Spleen (tissue), 11 donors: ENCODE results near the gene SPIN3. TPM values are rescaled to one million over a fixed set of nuclear protein-coding genes. Genes with fewer than 3 reads are reported as not detected.
"Not testable (repeated sequence)": the region's sequence is repeated elsewhere in the genome, so short reads cannot be mapped to it uniquely, and the experiment has no call there.

ENCODE experiments used
- DNase-seq: peaks from one replicate; pipeline ENCODE4 v3.0.0-alpha.2; 2020
- H3K27ac ChIP-seq, 8 donors: fragments of 200-600 bp; sonication (generic) in 7 of 8; 1 replicate in 4 of 8; 2 replicates in 4 of 8; pipeline versions ENCODE4 v1.5.0 to v1.8.0; 2016 to 2021; ENCODE audit warnings: inconsistent platforms in 4 of 8, mild to moderate bottlenecking in 4 of 8, moderate library complexity in 1 of 8
- H3K27me3 ChIP-seq, 7 donors: fragments of 200-600 bp; sonication (generic) in 6 of 7; replicated peaks in 1 of 7; 1 replicate in 4 of 7; 2 replicates in 3 of 7; pipeline versions ENCODE4 v1.5.0 to v1.8.0; 2016 to 2021; ENCODE audit warnings: inconsistent platforms in 3 of 7, mild to moderate bottlenecking in 1 of 7
- H3K36me3 ChIP-seq, 6 donors: fragments of 200-600 bp; sonication (generic) in 5 of 6; 1 replicate in 4 of 6; 2 replicates in 2 of 6; pipeline versions ENCODE4 v1.5.0 to v1.8.0; 2016 to 2021; ENCODE audit warnings: inconsistent platforms in 2 of 6
- H3K4me1 ChIP-seq, 6 donors: fragments of 200-600 bp; sonication (generic) in 5 of 6; 1 replicate in 3 of 6; 2 replicates in 3 of 6; pipeline versions ENCODE4 v1.5.0 to v1.8.0; 2016 to 2021; ENCODE audit warnings: inconsistent platforms in 3 of 6
- H3K4me3 ChIP-seq, 8 donors: fragments of 200-600 bp; sonication (generic) in 7 of 8; 1 replicate in 4 of 8; 2 replicates in 4 of 8; pipeline versions ENCODE4 v1.5.0 to v1.8.0; 2016 to 2021; ENCODE audit warnings: inconsistent platforms in 4 of 8, mild to moderate bottlenecking in 4 of 8, moderate library complexity in 2 of 8
- H3K9me3 ChIP-seq, 8 donors: fragments of 200-600 bp; sonication (generic) in 7 of 8; 1 replicate in 4 of 8; 2 replicates in 4 of 8; pipeline versions ENCODE4 v1.5.0 to v1.8.0; 2016 to 2021; ENCODE audit warnings: inconsistent platforms in 4 of 8
- CTCF ChIP-seq, 11 experiments: fragments of 200-600 bp in 7 of 11; fragments of 450-650 bp in 4 of 11; sonication (generic) in 4 of 11; IDR thresholded peaks in 8 of 11; conservative IDR thresholded peaks in 3 of 11; 1 replicate in 7 of 11; 2 replicates in 4 of 11; pipeline versions ENCODE4 v1.4.0 to v1.8.0; 2016 to 2021; ENCODE audit warnings: antibody characterized with exemption in 11 of 11, inconsistent platforms in 4 of 11, mild to moderate bottlenecking in 1 of 11
- POLR2A ChIP-seq, 3 donors: fragments of 450-650 bp; IDR thresholded peaks; one replicate each; pipeline ENCODE4 v1.5.1; 2017; ENCODE audit warnings: antibody characterized with exemption in 3 of 3, mild to moderate bottlenecking in 1 of 3
- POLR2AphosphoS5 ChIP-seq, 3 donors: sonication (generic); formaldehyde crosslinking; IDR thresholded peaks; one replicate each; pipeline ENCODE4 v1.5.1; 2017; ENCODE audit warnings: antibody characterized with exemption in 3 of 3
- WGBS, 5 donors: extraction: QIAGEN DNeasy Blood & Tissue Kit in 3 of 5; methylation state at CpG; one replicate each; pipeline versions ENCODE4 v1.1.5 to v1.1.7; 2013 to 2018; 5-methylcytosine and 5-hydroxymethylcytosine counted together
- intact Hi-C: fragments of 100-400 bp; cut with DNase I; formaldehyde crosslinking; loops from one replicate; pipeline ENCODE4 v1.15.0; 2023; ENCODE audit warnings: low total_unique reads
- polyA plus RNA-seq, 3 donors: library from polyadenylated mRNA; stranded (reverse); fragments of 200-250 nt; gene quantifications; one replicate each; pipeline ENCODE4 v1.2.1, GENCODE V29; 2013
- total RNA-seq, 7 donors: library from RNA; depleted of rRNA in 3 of 7; stranded (reverse); fragments of >200 nt in 3 of 7; fragmentation: NEBNext Ultra II Directional in 4 of 7; extraction: Animal tissue kit (Norgen Biotek cat#: 25700) in 4 of 7; gene quantifications; one replicate each; pipeline versions ENCODE4 v1.1.0 to v1.2.1, GENCODE V29; 2016 to 2021
- donor health status: healthy with polysubstance abuse.
- donor health status: DM: no; HTN: no; CAD: no; lungs with moderate emphysema.
- donor health status: DM: no; HTN: no; CAD: no.
- donor health status: Bipolar disorder and iron deficiency.
- donor health status: healthy.
- donor health status: DM: no; HTN: no; CAD: no.
- donor health status: DM: yes; HTN: yes; CAD: no.

The SPIN3 gene
- total and polyA plus RNA-seq, 10 donors, result 4.9 to 14.0 (median 9.8) TPM

DNA sequence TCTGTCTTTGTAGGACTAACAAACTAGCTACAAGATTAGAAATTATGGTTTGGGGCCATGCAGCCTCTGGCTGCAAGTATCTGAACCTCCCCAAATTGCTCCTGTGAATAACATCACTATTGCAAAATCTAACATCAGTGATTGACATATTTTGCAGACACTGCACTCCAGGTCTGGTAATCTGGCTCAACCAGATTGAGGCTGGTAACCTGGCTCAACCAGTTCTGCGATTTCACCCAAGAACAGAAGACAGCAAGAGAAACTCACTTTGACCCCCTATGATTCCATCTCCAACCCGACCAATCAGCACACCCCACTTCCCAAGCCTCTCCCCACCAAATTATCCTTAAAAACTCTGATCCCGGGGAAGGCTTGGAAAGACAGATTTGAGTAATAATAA lies 20.9 kb downstream of the SPIN3 start:
- no peaks in the 10 kb centered on the region for H3K9me3 ChIP-seq
- H3K36me3 ChIP-seq, result peaks cover 0 to 19% (median 0%) of the 10 kb centered on the region in 6 donors
- no peak overlapping the region for H3K27ac ChIP-seq
- intact Hi-C loops, result no loop called here
- 85 to 100% (median 88%) methylated on average over 3 of the region's 3 CpGs for WGBS, 5 donors
- DNase-seq, result no peak
- H3K27me3 ChIP-seq, result no peaks in the 10 kb centered on the region
- no peak overlapping the region for H3K4me3 ChIP-seq
- H3K4me1 ChIP-seq, result no peaks in the 10 kb centered on the region
- TF ChIP-seq CTCF (IDR thresholded peaks at IDR 0.05 in 8 of 11, conservative IDR thresholded peaks at IDR 0.05 in 3 of 11) (no peak), POLR2AphosphoS5 (IDR thresholded peaks at IDR 0.05) (no peak), POLR2A (IDR thresholded peaks at IDR 0.05) (no peak)

- Histone ChIP-seq H3K4me1 (no peaks in the 10 kb centered on the region), H3K27me3 (no peaks in the 10 kb centered on the region), H3K27ac (no peak overlapping the region), H3K4me3 (no peak overlapping the region), H3K36me3 (peaks cover 0 to 3% (median 0%) of the 10 kb centered on the region in 6 donors), H3K9me3 (no peaks in the 10 kb centered on the region)
- intact Hi-C loops, result no loop called here
- DNase-seq, result no peak
- TF ChIP-seq POLR2AphosphoS5 (IDR thresholded peaks at IDR 0.05) (no peak), POLR2A (IDR thresholded peaks at IDR 0.05) (no peak)
Observed at GRCh38 chrX:56969559-56969958, 25.8 kb downstream of the SPIN3 start.

DNA sequence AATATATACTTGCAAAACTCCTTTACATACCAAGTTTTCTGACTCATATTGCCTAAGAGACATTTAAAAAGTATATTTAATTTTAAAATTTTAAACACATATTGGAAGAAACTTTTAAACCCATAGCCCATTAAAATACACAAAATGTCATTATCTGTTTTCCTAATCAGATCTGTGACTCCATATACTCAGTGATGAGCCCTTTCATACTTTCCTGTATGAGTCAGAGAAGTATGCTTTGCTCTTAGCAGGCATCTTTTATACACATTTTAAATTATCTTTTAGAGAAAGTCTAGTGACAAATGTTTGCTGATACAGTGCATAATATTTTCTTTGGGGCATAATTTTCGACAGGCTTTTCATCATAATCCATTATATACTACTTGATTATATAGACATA lies 26.4 kb downstream of the SPIN3 start:
- no peak for DNase-seq
- H3K27ac ChIP-seq, result no peak overlapping the region
- intact Hi-C loops, result no loop called here
- H3K9me3 ChIP-seq, result no peaks in the 10 kb centered on the region
- no peaks in the 10 kb centered on the region for H3K27me3 ChIP-seq
- no peak overlapping the region for H3K4me3 ChIP-seq
- H3K4me1 ChIP-seq, result no peaks in the 10 kb centered on the region
- TF ChIP-seq POLR2AphosphoS5 (IDR thresholded peaks at IDR 0.05), result no peak
- WGBS, 5 donors, result 61 to 90% (median 88%) methylated on average over 1 of the region's 1 CpG
- H3K36me3 ChIP-seq, result peaks cover 0 to 3% (median 0%) of the 10 kb centered on the region in 6 donors

DNA sequence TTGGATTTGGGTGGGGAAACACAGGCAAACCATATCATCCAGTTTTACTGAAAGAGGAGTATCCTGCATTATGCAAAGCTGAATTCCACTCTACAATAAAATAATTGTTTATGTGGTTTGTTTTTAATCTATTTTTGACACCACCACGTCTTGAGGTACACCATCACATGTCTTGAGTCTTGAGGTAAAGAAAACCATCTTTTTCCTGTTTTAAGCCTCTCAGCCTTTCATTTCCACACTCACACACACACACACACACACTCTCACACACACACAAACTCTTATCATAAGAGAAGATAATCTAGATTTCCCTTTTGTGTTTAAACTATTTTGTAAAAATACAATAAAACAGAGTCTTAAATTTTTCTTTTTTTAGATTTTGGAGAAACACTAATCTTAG lies 32.0 kb downstream of the SPIN3 start:
- 15 to 33% (median 27%) methylated on average over 1 of the region's 1 CpG for WGBS, 5 donors
- TF ChIP-seq POLR2AphosphoS5 (IDR thresholded peaks at IDR 0.05) (no peak), CTCF (IDR thresholded peaks at IDR 0.05 in 8 of 11, conservative IDR thresholded peaks at IDR 0.05 in 3 of 11) (no peak), POLR2A (IDR thresholded peaks at IDR 0.05) (no peak)
- H3K27ac ChIP-seq, result no peak overlapping the region
- H3K36me3 ChIP-seq, result peaks cover 0 to 3% (median 0%) of the 10 kb centered on the region in 6 donors
- no peaks in the 10 kb centered on the region for H3K27me3 ChIP-seq
- peaks cover 0 to 8% (median 0%) of the 10 kb centered on the region in 8 donors for H3K9me3 ChIP-seq
- no peaks in the 10 kb centered on the region for H3K4me1 ChIP-seq
- DNase-seq, result no peak
- no peak overlapping the region for H3K4me3 ChIP-seq
- intact Hi-C loops, result no loop called here

GRCh38 chrX:56947699-56948098 lies 47.6 kb downstream of the SPIN3 start:
- H3K27me3 ChIP-seq, result no peaks in the 10 kb centered on the region
- H3K9me3 ChIP-seq, result peaks cover 0 to 23% (median 8%) of the 10 kb centered on the region in 8 donors
- no peaks in the 10 kb centered on the region for H3K4me1 ChIP-seq
- no peak for TF ChIP-seq POLR2A (IDR thresholded peaks at IDR 0.05)
- TF ChIP-seq CTCF (IDR thresholded peaks at IDR 0.05 in 8 of 11, conservative IDR thresholded peaks at IDR 0.05 in 3 of 11), result no peak
- no peak for TF ChIP-seq POLR2AphosphoS5 (IDR thresholded peaks at IDR 0.05)
- no peak for DNase-seq
- WGBS, 5 donors, result 65 to 87% (median 78%) methylated on average over 3 of the region's 3 CpGs
- H3K27ac ChIP-seq, result no peak overlapping the region
- no peak overlapping the region for H3K4me3 ChIP-seq
- no peaks in the 10 kb centered on the region for H3K36me3 ChIP-seq
- intact Hi-C loops, result no loop called here

DNA sequence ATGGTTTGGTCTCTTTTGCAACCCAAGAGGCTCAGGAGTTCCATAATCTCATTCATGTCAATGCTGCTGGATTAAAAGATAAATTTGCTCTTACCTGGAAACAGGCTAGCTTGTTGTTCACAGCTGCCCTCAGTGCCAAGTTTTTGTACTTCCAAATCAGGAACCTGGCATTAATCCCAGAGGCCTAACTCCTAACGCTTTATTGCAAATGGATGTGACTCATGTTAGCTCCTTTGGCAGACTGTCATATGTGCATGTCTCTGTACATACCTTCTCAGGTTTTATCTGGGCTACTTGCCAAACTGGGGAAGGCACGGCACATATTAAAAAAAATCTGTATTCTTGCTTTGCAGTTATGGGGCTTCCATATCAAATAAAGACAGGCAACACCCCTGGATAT lies 49.1 kb downstream of the SPIN3 start:
- H3K27ac ChIP-seq, H3K4me1 ChIP-seq, H3K4me3 ChIP-seq, H3K27me3 ChIP-seq, intact Hi-C loops, H3K36me3 ChIP-seq, DNase-seq: not testable (repeated sequence)
- 65 to 84% (median 73%) methylated on average over 1 to 2 of the region's 2 CpGs for WGBS, 5 donors
- H3K9me3 ChIP-seq, result peaks cover 0 to 19% (median 8%) of the 10 kb centered on the region in 8 donors

- H3K4me1 ChIP-seq, H3K36me3 ChIP-seq, H3K4me3 ChIP-seq, H3K27ac ChIP-seq, DNase-seq, H3K27me3 ChIP-seq, intact Hi-C loops: not testable (repeated sequence)
- 79 to 92% (median 88%) methylated on average over 4 of the region's 4 CpGs for whole genome bisulfite sequencing, 5 donors
- peaks cover 0 to 12% (median 4%) of the 10 kb centered on the region in 8 donors for H3K9me3 ChIP-seq
Observed at GRCh38 chrX:56945226-56945625, 50.1 kb downstream of the SPIN3 start.
